WTC11 (cell line): ENCODE measurements around the gene DENND4A.

ENCODE experiments used
- ELF4 ChIP-seq: sonication (generic); formaldehyde crosslinking; IDR thresholded peaks from 2 replicates; pipeline ENCODE4 v1.8.1; 2022; ENCODE audit warnings: low read depth, mild to moderate bottlenecking, moderate library complexity, missing genetic modification reagents
- FOXP1 ChIP-seq: sonication (generic); formaldehyde crosslinking; IDR thresholded peaks from 2 replicates; pipeline ENCODE4 v1.8.0; 2022; ENCODE audit warnings: missing genetic modification reagents, mild to moderate bottlenecking, moderate library complexity, borderline replicate concordance
- GABPB1 ChIP-seq: sonication (generic); formaldehyde crosslinking; IDR thresholded peaks from 2 replicates; pipeline ENCODE4 v1.8.1; 2023; ENCODE audit warnings: mild to moderate bottlenecking, missing genetic modification reagents
- MXD4 ChIP-seq: fragments of 250-450 bp; sonication (Bioruptor Pico); IDR thresholded peaks from 2 replicates; pipeline ENCODE4 v1.8.0; 2021; ENCODE audit warnings: mild to moderate bottlenecking, moderate library complexity, borderline replicate concordance
- NR1H2 ChIP-seq: sonication (generic); formaldehyde crosslinking; IDR thresholded peaks from 2 replicates; pipeline ENCODE4 v1.9.0; 2021; ENCODE audit warnings: mild to moderate bottlenecking, moderate library complexity, missing genetic modification reagents
- SMAD4 ChIP-seq: sonication (generic); formaldehyde crosslinking; IDR thresholded peaks from 2 replicates; pipeline ENCODE4 v1.8.0; 2022; ENCODE audit warnings: mild to moderate bottlenecking, missing genetic modification reagents
- TEAD4 ChIP-seq: sonication (generic); formaldehyde crosslinking; IDR thresholded peaks from 2 replicates; pipeline ENCODE4 v1.8.0; 2022; ENCODE audit warnings: mild to moderate bottlenecking, missing genetic modification reagents
- ZNF317 ChIP-seq: sonication (generic); formaldehyde crosslinking; IDR thresholded peaks from 2 replicates; pipeline ENCODE4 v1.8.1; 2023; ENCODE audit warnings: low read depth, mild to moderate bottlenecking, moderate library complexity, missing genetic modification reagents, borderline replicate concordance
- TF ChIP-seq, protein P1 (sequence below): fragments of 200-600 bp; IDR thresholded peaks from 2 replicates; pipeline ENCODE4 v1.8.0; 2022; ENCODE audit warnings: antibody characterized with exemption
- TF ChIP-seq, protein P2 (sequence below): sonication (generic); formaldehyde crosslinking; IDR thresholded peaks from 2 replicates; pipeline ENCODE4 v1.8.1; 2023; ENCODE audit warnings: mild to moderate bottlenecking, missing genetic modification reagents
- TF ChIP-seq, protein P3 (sequence below): sonication (generic); formaldehyde crosslinking; IDR thresholded peaks from 2 replicates; pipeline ENCODE4 v1.8.1; 2022; ENCODE audit warnings: low read depth, missing genetic modification reagents, borderline replicate concordance

DNA sequence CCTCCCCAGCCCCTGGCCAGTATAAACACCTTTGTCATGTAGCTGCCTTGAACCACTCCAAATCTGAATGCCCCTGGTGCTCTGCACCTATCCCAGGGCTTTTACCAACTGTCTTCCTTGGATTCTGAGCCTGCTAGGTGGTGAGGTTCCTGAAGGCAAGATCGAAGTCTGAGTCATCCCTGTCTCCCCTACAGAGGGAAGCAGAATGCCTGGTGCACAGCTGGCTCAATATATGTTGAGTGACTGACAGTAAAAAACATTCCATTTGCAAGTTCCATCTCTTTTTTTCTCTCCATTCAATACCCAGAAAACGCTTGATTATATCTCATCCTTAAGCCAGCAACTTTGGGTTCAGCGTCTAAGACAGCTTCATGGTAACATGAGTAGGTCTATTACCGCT is 145.6 kb downstream of the DENND4A start:
- TF ChIP-seq, protein P1, sequence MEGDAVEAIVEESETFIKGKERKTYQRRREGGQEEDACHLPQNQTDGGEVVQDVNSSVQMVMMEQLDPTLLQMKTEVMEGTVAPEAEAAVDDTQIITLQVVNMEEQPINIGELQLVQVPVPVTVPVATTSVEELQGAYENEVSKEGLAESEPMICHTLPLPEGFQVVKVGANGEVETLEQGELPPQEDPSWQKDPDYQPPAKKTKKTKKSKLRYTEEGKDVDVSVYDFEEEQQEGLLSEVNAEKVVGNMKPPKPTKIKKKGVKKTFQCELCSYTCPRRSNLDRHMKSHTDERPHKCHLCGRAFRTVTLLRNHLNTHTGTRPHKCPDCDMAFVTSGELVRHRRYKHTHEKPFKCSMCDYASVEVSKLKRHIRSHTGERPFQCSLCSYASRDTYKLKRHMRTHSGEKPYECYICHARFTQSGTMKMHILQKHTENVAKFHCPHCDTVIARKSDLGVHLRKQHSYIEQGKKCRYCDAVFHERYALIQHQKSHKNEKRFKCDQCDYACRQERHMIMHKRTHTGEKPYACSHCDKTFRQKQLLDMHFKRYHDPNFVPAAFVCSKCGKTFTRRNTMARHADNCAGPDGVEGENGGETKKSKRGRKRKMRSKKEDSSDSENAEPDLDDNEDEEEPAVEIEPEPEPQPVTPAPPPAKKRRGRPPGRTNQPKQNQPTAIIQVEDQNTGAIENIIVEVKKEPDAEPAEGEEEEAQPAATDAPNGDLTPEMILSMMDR = no peak
- no peak for TF ChIP-seq MXD4
- TF ChIP-seq SMAD4 (CRISPR knock-in tag) = no peak
- TF ChIP-seq ELF4 (CRISPR knock-in tag) = no peak
- TF ChIP-seq NR1H2 (CRISPR knock-in tag) = no peak
- TF ChIP-seq, protein P2, sequence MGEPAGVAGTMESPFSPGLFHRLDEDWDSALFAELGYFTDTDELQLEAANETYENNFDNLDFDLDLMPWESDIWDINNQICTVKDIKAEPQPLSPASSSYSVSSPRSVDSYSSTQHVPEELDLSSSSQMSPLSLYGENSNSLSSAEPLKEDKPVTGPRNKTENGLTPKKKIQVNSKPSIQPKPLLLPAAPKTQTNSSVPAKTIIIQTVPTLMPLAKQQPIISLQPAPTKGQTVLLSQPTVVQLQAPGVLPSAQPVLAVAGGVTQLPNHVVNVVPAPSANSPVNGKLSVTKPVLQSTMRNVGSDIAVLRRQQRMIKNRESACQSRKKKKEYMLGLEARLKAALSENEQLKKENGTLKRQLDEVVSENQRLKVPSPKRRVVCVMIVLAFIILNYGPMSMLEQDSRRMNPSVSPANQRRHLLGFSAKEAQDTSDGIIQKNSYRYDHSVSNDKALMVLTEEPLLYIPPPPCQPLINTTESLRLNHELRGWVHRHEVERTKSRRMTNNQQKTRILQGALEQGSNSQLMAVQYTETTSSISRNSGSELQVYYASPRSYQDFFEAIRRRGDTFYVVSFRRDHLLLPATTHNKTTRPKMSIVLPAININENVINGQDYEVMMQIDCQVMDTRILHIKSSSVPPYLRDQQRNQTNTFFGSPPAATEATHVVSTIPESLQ (CRISPR knock-in tag) = no peak
- no peak for TF ChIP-seq TEAD4 (CRISPR knock-in tag)
- no peak for TF ChIP-seq ZNF317 (CRISPR knock-in tag)
- TF ChIP-seq, protein P3, sequence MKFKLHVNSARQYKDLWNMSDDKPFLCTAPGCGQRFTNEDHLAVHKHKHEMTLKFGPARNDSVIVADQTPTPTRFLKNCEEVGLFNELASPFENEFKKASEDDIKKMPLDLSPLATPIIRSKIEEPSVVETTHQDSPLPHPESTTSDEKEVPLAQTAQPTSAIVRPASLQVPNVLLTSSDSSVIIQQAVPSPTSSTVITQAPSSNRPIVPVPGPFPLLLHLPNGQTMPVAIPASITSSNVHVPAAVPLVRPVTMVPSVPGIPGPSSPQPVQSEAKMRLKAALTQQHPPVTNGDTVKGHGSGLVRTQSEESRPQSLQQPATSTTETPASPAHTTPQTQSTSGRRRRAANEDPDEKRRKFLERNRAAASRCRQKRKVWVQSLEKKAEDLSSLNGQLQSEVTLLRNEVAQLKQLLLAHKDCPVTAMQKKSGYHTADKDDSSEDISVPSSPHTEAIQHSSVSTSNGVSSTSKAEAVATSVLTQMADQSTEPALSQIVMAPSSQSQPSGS (CRISPR knock-in tag) = no peak
- no peak for TF ChIP-seq FOXP1
- TF ChIP-seq GABPB1 (CRISPR knock-in tag) = no peak
